ENCODE data around the gene TMOD2.

The TMOD2 gene

GRCh38 chr15:51721199-51721960 lies 30.0 kb upstream of the TMOD2 start:
- TF ChIP-seq ZNF384 (IDR thresholded peaks at IDR 0.05) (no peak), ELF4 (IDR thresholded peaks at IDR 0.05) (no peak), FOXM1 (IDR thresholded peaks at IDR 0.05; ENCODE audit: borderline replicate concordance) (no peak), LEF1 (IDR thresholded peaks at IDR 0.05; ENCODE audit: borderline replicate concordance) (no peak), BHLHE40 (IDR thresholded peaks at IDR 0.05; ENCODE audit: borderline replicate concordance) (no peak), CTBP1 (IDR thresholded peaks at IDR 0.05; ENCODE audit: borderline replicate concordance) (no peak), SUZ12 (IDR thresholded peaks at IDR 0.05) (no peak), PKNOX1 (IDR thresholded peaks at IDR 0.05) (no peak), HDGF (IDR thresholded peaks at IDR 0.05; ENCODE audit: borderline replicate concordance) (no peak), NFRKB (IDR thresholded peaks at IDR 0.05) (no peak), SP1 (IDR thresholded peaks at IDR 0.05) (no peak)
- POLR2A ChIA-PET: no interaction called here
- CTCF ChIA-PET: no interaction called here
- DNase-seq (ENCODE audit: extremely low spot score): no peak

GRCh38 chr15:51724199-51724598 lies 27.2 kb upstream of the TMOD2 start:
- ChIA-PET CTCF (no interaction called here), POLR2A (no interaction called here)
- no peak for DNase-seq (ENCODE audit: extremely low spot score)
- TF ChIP-seq ARNT (IDR thresholded peaks at IDR 0.05) (no peak), PKNOX1 (IDR thresholded peaks at IDR 0.05) (no peak), FOXM1 (IDR thresholded peaks at IDR 0.05; ENCODE audit: borderline replicate concordance) (no peak), SUZ12 (IDR thresholded peaks at IDR 0.05) (no peak), HDGF (IDR thresholded peaks at IDR 0.05; ENCODE audit: borderline replicate concordance) (no peak), SP1 (IDR thresholded peaks at IDR 0.05) (no peak), NFRKB (IDR thresholded peaks at IDR 0.05) (no peak)

GRCh38 chr15:51724673-51725072 lies 26.7 kb upstream of the TMOD2 start:
- CTCF ChIA-PET: no interaction called here
- DNase-seq (ENCODE audit: extremely low spot score): no peak
- TF ChIP-seq L3MBTL2 (conservative IDR thresholded peaks at IDR 0.05): no peak
- TF ChIP-seq FOXK2 (IDR thresholded peaks at IDR 0.05): no peak
- no peak for TF ChIP-seq SUZ12 (IDR thresholded peaks at IDR 0.05)
- no peak for TF ChIP-seq BHLHE40 (IDR thresholded peaks at IDR 0.05; ENCODE audit: borderline replicate concordance)
- TF ChIP-seq ARNT (IDR thresholded peaks at IDR 0.05): no peak
- no peak for TF ChIP-seq SP1 (IDR thresholded peaks at IDR 0.05)
- no peak for TF ChIP-seq PKNOX1 (IDR thresholded peaks at IDR 0.05)
- POLR2A ChIA-PET: no interaction called here

GRCh38 chr15:51726302-51727073 lies 24.9 kb upstream of the TMOD2 start:
- ChIA-PET CTCF (no interaction called here), POLR2A (interaction anchor here (1.3 kb wide), 1 partner anchor 10 kb away, joined by 4 read pairs; no protein-coding TSS in a partner anchor)
- peak; percentile 16 for DNase-seq (ENCODE audit: extremely low spot score)
- TF ChIP-seq PKNOX1 (IDR thresholded peaks at IDR 0.05): 0 out of 2 replicates have a peak, but pooled peaks have one; percentile 25
- TF ChIP-seq NFRKB (IDR thresholded peaks at IDR 0.05): no peak
- TF ChIP-seq CTBP1 (IDR thresholded peaks at IDR 0.05; ENCODE audit: borderline replicate concordance): no peak
- no peak for TF ChIP-seq BHLHE40 (IDR thresholded peaks at IDR 0.05; ENCODE audit: borderline replicate concordance)

- CTCF ChIA-PET: no interaction called here
- TF ChIP-seq PKNOX1 (IDR thresholded peaks at IDR 0.05) (no peak), CTBP1 (IDR thresholded peaks at IDR 0.05; ENCODE audit: borderline replicate concordance) (no peak), FOXA1 (IDR thresholded peaks at IDR 0.05) (no peak), HDGF (IDR thresholded peaks at IDR 0.05; ENCODE audit: borderline replicate concordance) (no peak), SP1 (IDR thresholded peaks at IDR 0.05) (no peak), LEF1 (IDR thresholded peaks at IDR 0.05; ENCODE audit: borderline replicate concordance) (no peak), BHLHE40 (IDR thresholded peaks at IDR 0.05; ENCODE audit: borderline replicate concordance) (no peak), FOXM1 (IDR thresholded peaks at IDR 0.05; ENCODE audit: borderline replicate concordance) (no peak), L3MBTL2 (conservative IDR thresholded peaks at IDR 0.05) (no peak), FOXK2 (IDR thresholded peaks at IDR 0.05) (no peak), NFRKB (IDR thresholded peaks at IDR 0.05) (no peak), SUZ12 (IDR thresholded peaks at IDR 0.05) (no peak), ARNT (IDR thresholded peaks at IDR 0.05) (no peak), ZNF384 (IDR thresholded peaks at IDR 0.05) (no peak), ELF4 (IDR thresholded peaks at IDR 0.05) (no peak), TARDBP (IDR thresholded peaks at IDR 0.05) (no peak)
- DNase-seq (ENCODE audit: extremely low spot score): no peak
- POLR2A ChIA-PET: interaction anchor here (1.3 kb wide), 1 partner anchor 9 kb away, joined by 4 read pairs; no protein-coding TSS in a partner anchor
Observed at GRCh38 chr15:51727141-51727897, 24.1 kb upstream of the TMOD2 start.

Data from HEK293T (cell line).